Caco-2 (cell line): ENCODE results near the gene DDX51. TPM values are rescaled to one million over a fixed set of nuclear protein-coding genes. Genes with fewer than 3 reads are reported as not detected.
"Not testable (repeated sequence)": the region's sequence is repeated elsewhere in the genome, so short reads cannot be mapped to it uniquely, and the experiment has no call there.

Source experiments
- BruUV-seq: library from RNA; stranded (reverse); fragments of 400-500 nt; replicated peaks from 2 replicates; lab custom pipeline; 2021; lab: Mats Ljungman, UMichigan
- CTCF ChIA-PET: fragments of 300-600 bp; sonication (Branson Sonifier 250); formaldehyde crosslinking; loops from one replicate; lab custom pipeline; 2022; ENCODE audit warnings: antibody characterized with exemption; lab: Charles Lee
- POLR2A ChIA-PET: fragments of 300-600 bp; sonication (Branson Sonifier 250); formaldehyde crosslinking; loops from one replicate; lab custom pipeline; 2022; ENCODE audit warnings: antibody characterized with exemption; lab: Charles Lee
- DNase-seq, 2 experiments: peaks; one replicate each; pipeline versions ENCODE4 v3.0.0 to v3.0.0-alpha.2; 2020 to 2022
- H3K27me3 ChIP-seq: replicated peaks from 2 replicates; pipeline ENCODE4 v1.6.0; 2011; ENCODE audit warnings: low read length; ENCODE audit not compliant: control insufficient read depth, insufficient read depth
- H3K36me3 ChIP-seq: 2 replicates; pipeline ENCODE4 v1.5.1; 2011; ENCODE audit warnings: low read length; ENCODE audit not compliant: control insufficient read depth, insufficient read depth
- H3K4me1 ChIP-seq: fragments of 250-450 bp; sonication (Bioruptor Pico); 2 replicates; pipeline ENCODE4 v1.5.1; 2020; ENCODE audit warnings: mild to moderate bottlenecking
- H3K4me3 ChIP-seq: 2 replicates; pipeline ENCODE4 v1.5.1; 2011; ENCODE audit warnings: low read depth, mild to moderate bottlenecking, control low read depth, low read length
- H3K9me3 ChIP-seq: fragments of 250-450 bp; sonication (Bioruptor Pico); 2 replicates; pipeline ENCODE4 v1.5.1; 2020; ENCODE audit warnings: mild to moderate bottlenecking, moderate library complexity
- H3K27ac Mint-ChIP-seq: one replicate; pipeline ENCODE4 v1.8.0; 2022; ENCODE audit warnings: mixed read lengths; ENCODE audit not compliant: unreplicated experiment
- H3K27me3 Mint-ChIP-seq: one replicate; pipeline ENCODE4 v1.8.0; 2022; ENCODE audit warnings: mixed read lengths; ENCODE audit not compliant: insufficient read depth, unreplicated experiment
- H3K36me3 Mint-ChIP-seq: one replicate; pipeline ENCODE4 v1.8.0; 2022; ENCODE audit warnings: mild to moderate bottlenecking, mixed read lengths; ENCODE audit not compliant: insufficient read depth, unreplicated experiment
- H3K4me1 Mint-ChIP-seq: one replicate; pipeline ENCODE4 v1.8.0; 2022; ENCODE audit warnings: low read depth, mixed read lengths; ENCODE audit not compliant: unreplicated experiment
- H3K4me3 Mint-ChIP-seq: one replicate; pipeline ENCODE4 v1.8.0; 2022; ENCODE audit warnings: mild to moderate bottlenecking, moderate library complexity, mixed read lengths; ENCODE audit not compliant: unreplicated experiment
- H3K9me3 Mint-ChIP-seq: one replicate; pipeline ENCODE4 v1.8.0; 2022; ENCODE audit warnings: mixed read lengths; ENCODE audit not compliant: unreplicated experiment
- intact Hi-C: fragments of 100-400 bp; cut with micrococcal nuclease; formaldehyde crosslinking; loops from one replicate; pipeline ENCODE4 v1.10.0; 2022; ENCODE audit not compliant: unreplicated experiment
- total RNA-seq: library from RNA; stranded (reverse); gene quantifications from 2 replicates; pipeline ENCODE4 v1.2.3, GENCODE V29; 2022
- TF ChIP-seq, protein P1 (sequence below), 2 experiments: fragments of 200-600 bp in 1 of 2; IDR thresholded peaks; 1 replicate in 1 of 2; 2 replicates in 1 of 2; pipeline versions ENCODE4 v1.5.1 to v1.8.0; 2011 to 2022; ENCODE audit warnings: antibody characterized with exemption in 1 of 2, control low read depth in 1 of 2, inconsistent platforms in 1 of 2, low read depth in 1 of 2, low read length in 1 of 2, mild to moderate bottlenecking in 1 of 2, moderate library complexity in 1 of 2; ENCODE audit not compliant: insufficient read depth in 1 of 2, severe bottlenecking in 1 of 2, unreplicated experiment in 1 of 2

DDX51 gene
- total RNA-seq, 1 experiment from 2014 or later: 40.4 TPM

DNA sequence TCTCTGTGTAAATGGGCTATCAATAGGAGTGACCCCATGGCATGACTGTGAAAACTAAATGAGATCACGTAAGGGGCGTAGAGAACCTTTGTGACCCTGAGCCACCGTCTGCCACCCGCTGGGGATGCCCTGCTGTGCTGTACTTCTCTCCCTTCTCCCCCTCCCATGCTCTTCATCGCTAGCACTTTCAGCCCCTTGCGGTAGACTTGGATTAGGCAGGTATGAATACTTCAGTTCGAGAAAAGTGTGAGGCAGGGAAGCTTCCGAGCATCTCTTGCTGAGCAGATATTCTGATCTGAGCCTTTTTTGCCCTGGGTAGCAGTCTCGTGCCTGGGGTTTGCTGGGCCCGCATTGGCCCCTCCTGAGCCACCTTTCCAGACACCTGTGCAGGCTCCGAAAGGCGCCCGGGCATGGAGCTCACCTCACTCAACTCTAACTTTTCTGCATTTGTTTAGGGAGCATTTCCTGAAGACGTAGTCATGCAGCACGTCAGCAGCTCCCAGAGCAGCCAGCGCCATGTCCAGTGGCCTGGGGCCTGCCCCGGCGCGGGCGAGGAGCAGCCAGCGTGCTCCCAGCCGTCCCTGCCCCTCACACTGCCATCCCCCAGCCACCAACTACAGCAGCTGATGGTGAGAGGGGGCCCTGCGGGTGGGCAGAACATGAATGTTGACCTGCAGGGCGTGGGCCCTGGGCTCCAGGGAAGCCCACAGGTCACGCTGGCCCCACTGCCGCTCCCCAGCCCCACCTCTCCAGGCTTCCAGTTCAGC, 40.4 kb downstream of the DDX51 start:
- H3K27me3 Mint-ChIP-seq: no peaks in the 10 kb centered on the region
- H3K27me3 ChIP-seq: no peaks in the 10 kb centered on the region
- no TSS peak for BruUV-seq
- intact Hi-C loops: no loop called here
- DNase-seq: no peak
- H3K36me3 ChIP-seq: no peaks in the 10 kb centered on the region; the same call in 1 of the 2 replicates
- ChIA-PET CTCF (no interaction called here), POLR2A (no interaction called here)
- no peak overlapping the region for H3K27ac Mint-ChIP-seq
- H3K4me1 Mint-ChIP-seq: no peaks in the 10 kb centered on the region
- H3K9me3 Mint-ChIP-seq: no peaks in the 10 kb centered on the region
- H3K4me3 Mint-ChIP-seq: no peak overlapping the region
- H3K4me3 ChIP-seq: no peak overlapping the region
- TF ChIP-seq, protein P1, sequence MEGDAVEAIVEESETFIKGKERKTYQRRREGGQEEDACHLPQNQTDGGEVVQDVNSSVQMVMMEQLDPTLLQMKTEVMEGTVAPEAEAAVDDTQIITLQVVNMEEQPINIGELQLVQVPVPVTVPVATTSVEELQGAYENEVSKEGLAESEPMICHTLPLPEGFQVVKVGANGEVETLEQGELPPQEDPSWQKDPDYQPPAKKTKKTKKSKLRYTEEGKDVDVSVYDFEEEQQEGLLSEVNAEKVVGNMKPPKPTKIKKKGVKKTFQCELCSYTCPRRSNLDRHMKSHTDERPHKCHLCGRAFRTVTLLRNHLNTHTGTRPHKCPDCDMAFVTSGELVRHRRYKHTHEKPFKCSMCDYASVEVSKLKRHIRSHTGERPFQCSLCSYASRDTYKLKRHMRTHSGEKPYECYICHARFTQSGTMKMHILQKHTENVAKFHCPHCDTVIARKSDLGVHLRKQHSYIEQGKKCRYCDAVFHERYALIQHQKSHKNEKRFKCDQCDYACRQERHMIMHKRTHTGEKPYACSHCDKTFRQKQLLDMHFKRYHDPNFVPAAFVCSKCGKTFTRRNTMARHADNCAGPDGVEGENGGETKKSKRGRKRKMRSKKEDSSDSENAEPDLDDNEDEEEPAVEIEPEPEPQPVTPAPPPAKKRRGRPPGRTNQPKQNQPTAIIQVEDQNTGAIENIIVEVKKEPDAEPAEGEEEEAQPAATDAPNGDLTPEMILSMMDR (IDR thresholded peaks at IDR 0.05; ENCODE audit: insufficient read depth in 1 of 2, low read depth in 1 of 2, low read length in 1 of 2, severe bottlenecking in 1 of 2, unreplicated experiment in 1 of 2): no peak
- H3K36me3 Mint-ChIP-seq: peaks cover 16% of the 10 kb centered on the region
- no peaks in the 10 kb centered on the region for H3K4me1 ChIP-seq
- H3K9me3 ChIP-seq: no peaks in the 10 kb centered on the region

DNA sequence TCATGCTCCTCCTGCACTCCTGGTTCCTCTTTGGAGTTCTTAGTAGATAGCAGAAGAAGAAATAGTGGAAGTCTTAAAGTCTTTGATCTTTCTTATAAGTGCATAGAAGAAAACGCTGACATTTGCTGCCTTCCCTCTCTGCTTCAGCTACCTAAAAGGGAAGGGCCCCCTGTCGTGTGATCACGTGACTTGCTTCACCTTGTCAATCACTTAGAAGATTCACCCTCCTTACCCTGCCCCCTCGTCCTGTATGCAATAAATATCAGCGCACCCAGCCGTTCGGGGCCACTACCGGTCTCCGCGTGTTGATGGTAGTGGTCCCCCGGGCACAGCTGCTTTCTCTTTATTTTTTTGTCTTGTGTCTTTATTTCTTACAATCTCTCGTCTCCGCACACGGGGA, 41.0 kb downstream of the DDX51 start:
- H3K4me1 ChIP-seq, DNase-seq, CTCF ChIA-PET, H3K4me3 Mint-ChIP-seq, H3K27me3 ChIP-seq, H3K27me3 Mint-ChIP-seq, H3K27ac Mint-ChIP-seq, POLR2A ChIA-PET, H3K4me3 ChIP-seq, H3K9me3 Mint-ChIP-seq, intact Hi-C loops, H3K4me1 Mint-ChIP-seq, H3K36me3 ChIP-seq, H3K9me3 ChIP-seq, BruUV-seq: not testable (repeated sequence)
- H3K36me3 Mint-ChIP-seq: peaks cover 15% of the 10 kb centered on the region

DNA sequence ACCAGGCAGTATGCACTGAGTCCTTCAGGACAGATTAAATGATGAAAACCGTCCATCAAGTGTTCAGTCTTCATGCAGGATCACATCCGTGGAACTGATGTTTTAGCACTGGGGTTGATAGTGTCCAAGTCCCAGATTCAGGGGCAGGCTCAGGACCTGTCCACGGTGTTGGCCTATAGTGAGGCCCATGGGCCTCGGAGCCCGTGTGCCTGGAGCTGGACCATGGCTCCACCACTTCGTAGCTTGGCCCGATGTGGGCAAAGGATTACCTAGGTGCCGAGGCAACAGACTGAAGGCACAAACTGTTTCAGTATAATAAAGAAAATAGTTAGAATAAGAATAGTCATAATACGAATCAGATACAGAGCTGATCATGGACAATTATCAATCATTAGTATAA, 41.8 kb downstream of the DDX51 start:
- DNase-seq: no peak
- no peak overlapping the region for H3K4me3 Mint-ChIP-seq
- no TSS peak for BruUV-seq
- Histone ChIP-seq H3K27me3 (no peaks in the 10 kb centered on the region), H3K36me3 (no peaks in the 10 kb centered on the region; the same call in 1 of the 2 replicates), H3K4me1 (no peaks in the 10 kb centered on the region), H3K4me3 (no peak overlapping the region), H3K9me3 (no peaks in the 10 kb centered on the region)
- no peaks in the 10 kb centered on the region for H3K9me3 Mint-ChIP-seq
- H3K4me1 Mint-ChIP-seq: no peaks in the 10 kb centered on the region
- ChIA-PET POLR2A (no interaction called here), CTCF (no interaction called here)
- intact Hi-C loops: no loop called here
- H3K36me3 Mint-ChIP-seq: peaks cover 10% of the 10 kb centered on the region
- H3K27ac Mint-ChIP-seq: no peak overlapping the region
- no peaks in the 10 kb centered on the region for H3K27me3 Mint-ChIP-seq
- TF ChIP-seq, protein P1 (IDR thresholded peaks at IDR 0.05; ENCODE audit: insufficient read depth in 1 of 2, low read depth in 1 of 2, low read length in 1 of 2, severe bottlenecking in 1 of 2, unreplicated experiment in 1 of 2): no peak
